SK-N-SH (cell line): ENCODE measurements around the gene PKN3. TPM values are rescaled to one million over a fixed set of nuclear protein-coding genes. Genes with fewer than 3 reads are reported as not detected.

ENCODE experiments used
- CTCF ChIA-PET: fragments of 300-600, 350-600 bp; formaldehyde crosslinking; extraction: SDS; loops from one replicate; lab custom pipeline; 2021; lab: Yijun Ruan, JAX
- POLR2A ChIA-PET: fragments of 350-600 bp; sonication (Branson Sonifier 250); formaldehyde crosslinking; extraction: SDS; loops from one replicate; lab custom pipeline; 2020; ENCODE audit warnings: antibody characterized with exemption, inconsistent platforms; lab: Yijun Ruan, JAX
- DNase-seq: peaks from one replicate; pipeline ENCODE4 v3.0.0; 2012
- H2AFZ ChIP-seq: fragments of 200-600 bp; sonication (generic); 2 replicates; pipeline ENCODE4 v1.8.1; 2016; ENCODE audit warnings: antibody characterized with exemption, mild to moderate bottlenecking, low read depth
- H3F3A ChIP-seq: fragments of 200-600 bp; sonication (generic); replicated peaks from 2 replicates; pipeline ENCODE3; 2016; ENCODE audit warnings: antibody characterized with exemption, mild to moderate bottlenecking; ENCODE audit not compliant: insufficient read depth
- H3K27ac ChIP-seq, 2 experiments: fragments of 200-500 bp in 1 of 2; fragments of 200-600 bp in 1 of 2; sonication (Bioruptor generic) in 1 of 2; sonication (generic), shearing (Covaris generic) in 1 of 2; 2 replicates each; pipeline versions ENCODE4 v1.5.1 to v1.6.1; 2014 to 2016; ENCODE audit warnings: low read depth in 2 of 2, inconsistent platforms in 1 of 2, low read length in 1 of 2, mild to moderate bottlenecking in 1 of 2, mixed read lengths in 1 of 2
- H3K27me3 ChIP-seq: fragments of 200-600 bp; sonication (generic), shearing (Covaris generic); 2 replicates; pipeline ENCODE4 v1.6.1; 2016; ENCODE audit warnings: mixed run types; ENCODE audit not compliant: insufficient read depth
- H3K36me3 ChIP-seq, 2 experiments: fragments of 200-500 bp in 1 of 2; fragments of 200-600 bp in 1 of 2; sonication (Bioruptor generic) in 1 of 2; sonication (generic) in 1 of 2; replicated peaks in 1 of 2; 2 replicates each; pipeline versions ENCODE3 to v1.5.1; 2014 to 2016; ENCODE audit warnings: low read length in 1 of 2, mild to moderate bottlenecking in 1 of 2; ENCODE audit not compliant: insufficient read depth in 2 of 2, control insufficient read depth in 1 of 2
- H3K4me1 ChIP-seq, 2 experiments: fragments of 200-500 bp in 1 of 2; fragments of 200-600 bp in 1 of 2; sonication (Bioruptor generic) in 1 of 2; sonication (generic), shearing (Covaris generic) in 1 of 2; 2 replicates each; pipeline versions ENCODE4 v1.5.1 to v1.6.1; 2014 to 2016; ENCODE audit warnings: low read depth in 1 of 2, low read length in 1 of 2, mixed run types in 1 of 2; ENCODE audit not compliant: insufficient read depth in 2 of 2, control insufficient read depth in 1 of 2
- H3K4me2 ChIP-seq: fragments of 200-600 bp; sonication (generic), shearing (Covaris generic); 2 replicates; pipeline ENCODE4 v1.6.1; 2017; ENCODE audit warnings: mixed run types
- H3K4me3 ChIP-seq, 2 experiments: fragments of 200-500 bp in 1 of 2; fragments of 200-600 bp in 1 of 2; sonication (Bioruptor generic) in 1 of 2; sonication (generic), shearing (Covaris generic) in 1 of 2; 2 replicates each; pipeline versions ENCODE4 v1.5.1 to v1.8.1; 2014 to 2016; ENCODE audit warnings: low read depth in 2 of 2, inconsistent platforms in 1 of 2, low read length in 1 of 2, mild to moderate bottlenecking in 1 of 2, mixed read lengths in 1 of 2, moderate library complexity in 1 of 2
- H3K79me2 ChIP-seq: fragments of 200-600 bp; sonication (generic); 2 replicates; pipeline ENCODE4 v1.8.1; 2017; ENCODE audit warnings: mild to moderate bottlenecking; ENCODE audit not compliant: insufficient read depth
- H3K9ac ChIP-seq: fragments of 200-600 bp; sonication (generic); 2 replicates; pipeline ENCODE4 v1.6.1; 2017; ENCODE audit warnings: mixed run types
- H3K9me2 ChIP-seq: fragments of 200-600 bp; sonication (generic); 2 replicates; pipeline ENCODE4 v1.6.1; 2017; ENCODE audit warnings: mixed run types
- H3K9me3 ChIP-seq: fragments of 200-600 bp; sonication (generic); 2 replicates; pipeline ENCODE4 v1.6.1; 2017; ENCODE audit warnings: mixed run types, mild to moderate bottlenecking, moderate library complexity
- H4K20me1 ChIP-seq: fragments of 200-600 bp; sonication (generic); 2 replicates; pipeline ENCODE4 v1.6.1; 2017; ENCODE audit warnings: mild to moderate bottlenecking, mixed run types; ENCODE audit not compliant: insufficient read depth
- ELF1 ChIP-seq: IDR thresholded peaks from 2 replicates; pipeline ENCODE4 v1.4.0; 2012
- FOXM1 ChIP-seq: IDR thresholded peaks from 2 replicates; pipeline ENCODE4 v1.4.0; 2012; ENCODE audit warnings: low read depth, mild to moderate bottlenecking
- GATA2 ChIP-seq: sonication (generic); formaldehyde crosslinking; IDR thresholded peaks from 2 replicates; pipeline ENCODE4 v1.5.0; 2020; ENCODE audit warnings: mild to moderate bottlenecking, missing genetic modification reagents
- JUND ChIP-seq: IDR thresholded peaks from 2 replicates; pipeline ENCODE4 v1.4.0; 2012
- MEF2A ChIP-seq: IDR thresholded peaks from 2 replicates; pipeline ENCODE4 v1.4.0; 2012; ENCODE audit warnings: low read depth, borderline replicate concordance
- MXI1 ChIP-seq: IDR thresholded peaks from 2 replicates; pipeline ENCODE4 v1.6.1; 2012; ENCODE audit warnings: mild to moderate bottlenecking, low read depth, low read length, improper control_type of control experiment
- NRF1 ChIP-seq: IDR thresholded peaks from 2 replicates; pipeline ENCODE4 v1.6.1; 2012; ENCODE audit warnings: low read depth, mild to moderate bottlenecking, low read length
- RAD21 ChIP-seq: IDR thresholded peaks from 2 replicates; pipeline ENCODE4 v1.6.1; 2012; ENCODE audit warnings: mild to moderate bottlenecking, low read length
- RFX5 ChIP-seq: IDR thresholded peaks from 2 replicates; pipeline ENCODE4 v1.6.1; 2012; ENCODE audit warnings: mild to moderate bottlenecking, improper control_type of control experiment, low read length
- SIN3A ChIP-seq: IDR thresholded peaks from 2 replicates; pipeline ENCODE4 v1.6.1; 2012; ENCODE audit warnings: low read depth, mild to moderate bottlenecking, low read length, moderate library complexity, borderline replicate concordance
- WGBS: methylation state at CpG from one replicate; pipeline ENCODE4 v1.1.6; 2017; ENCODE audit warnings: low lambda C conversion rate; 5-methylcytosine and 5-hydroxymethylcytosine counted together
- polyA plus RNA-seq, 3 experiments: library from polyadenylated mRNA; depleted of rRNA; stranded (reverse); fragments of >200 nt; gene quantifications; 2 replicates each; pipeline ENCODE4 v1.2.3, GENCODE V29; 2012
- TF ChIP-seq, protein P1 (sequence below): IDR thresholded peaks from 2 replicates; pipeline ENCODE4 v1.4.0; 2012; ENCODE audit warnings: low read depth
- TF ChIP-seq, protein P2 (sequence below): IDR thresholded peaks from 2 replicates; pipeline ENCODE4; 2012
- TF ChIP-seq, protein P3 (sequence below): fragments of 150-350 bp; IDR thresholded peaks from 2 replicates; pipeline ENCODE4 v1.6.1; 2016; ENCODE audit warnings: mild to moderate bottlenecking, low read depth, low read length
- TF ChIP-seq, protein P4 (sequence below): fragments of 200-600 bp; sonication (generic); IDR thresholded peaks from 2 replicates; pipeline ENCODE4 v1.6.1; 2017; ENCODE audit warnings: antibody characterized with exemption, mild to moderate bottlenecking, moderate library complexity
- TF ChIP-seq, protein P5 (sequence below): IDR thresholded peaks from 2 replicates; pipeline ENCODE4 v1.6.1; 2012; ENCODE audit warnings: mild to moderate bottlenecking, low read depth, low read length, moderate library complexity
- TF ChIP-seq, protein P6 (sequence below): IDR thresholded peaks from 2 replicates; pipeline ENCODE4 v1.4.0; 2012; ENCODE audit warnings: low read depth, borderline replicate concordance

PKN3 gene
- polyA plus RNA-seq, 1 of the 3 experiments (the other 2 are of a cell fraction): 7.8 TPM

DNA sequence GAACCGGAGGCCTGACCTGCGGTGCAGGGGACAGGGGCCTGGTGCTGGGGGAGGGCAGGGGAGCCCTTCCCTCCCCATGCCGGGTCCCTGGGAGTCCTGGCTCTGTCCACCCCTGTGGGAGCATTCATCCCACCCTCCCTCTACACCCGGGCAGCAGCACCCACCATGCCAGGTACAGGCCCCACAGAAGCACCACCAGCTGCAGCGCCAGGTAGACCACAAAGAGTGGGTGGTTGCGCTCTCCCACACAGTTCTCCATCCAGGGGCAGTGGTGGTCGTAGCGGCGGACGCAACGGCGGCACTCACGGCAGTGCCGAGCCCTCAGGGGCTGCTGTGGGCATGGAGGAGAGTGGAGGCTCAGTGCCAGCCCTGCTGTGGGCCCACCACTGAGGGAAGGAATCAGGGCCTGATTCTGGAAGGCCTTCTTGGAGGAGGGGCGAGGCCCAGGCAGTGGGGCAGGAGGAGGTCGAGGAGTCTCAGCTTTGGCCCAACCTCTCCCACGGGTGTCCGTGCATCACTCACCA lies 19.2 kb downstream of the PKN3 start:
- H4K20me1 ChIP-seq: no peaks in the 10 kb centered on the region
- H3K27me3 ChIP-seq: no peaks in the 10 kb centered on the region
- TF ChIP-seq, protein P1, sequence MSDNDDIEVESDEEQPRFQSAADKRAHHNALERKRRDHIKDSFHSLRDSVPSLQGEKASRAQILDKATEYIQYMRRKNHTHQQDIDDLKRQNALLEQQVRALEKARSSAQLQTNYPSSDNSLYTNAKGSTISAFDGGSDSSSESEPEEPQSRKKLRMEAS: no peak
- TF ChIP-seq, protein P2, sequence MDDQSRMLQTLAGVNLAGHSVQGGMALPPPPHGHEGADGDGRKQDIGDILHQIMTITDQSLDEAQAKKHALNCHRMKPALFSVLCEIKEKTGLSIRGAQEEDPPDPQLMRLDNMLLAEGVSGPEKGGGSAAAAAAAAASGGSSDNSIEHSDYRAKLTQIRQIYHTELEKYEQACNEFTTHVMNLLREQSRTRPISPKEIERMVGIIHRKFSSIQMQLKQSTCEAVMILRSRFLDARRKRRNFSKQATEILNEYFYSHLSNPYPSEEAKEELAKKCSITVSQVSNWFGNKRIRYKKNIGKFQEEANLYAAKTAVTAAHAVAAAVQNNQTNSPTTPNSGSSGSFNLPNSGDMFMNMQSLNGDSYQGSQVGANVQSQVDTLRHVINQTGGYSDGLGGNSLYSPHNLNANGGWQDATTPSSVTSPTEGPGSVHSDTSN: no peak
- H3K79me2 ChIP-seq: no peaks in the 10 kb centered on the region
- peaks cover 0 to 7% of the 10 kb centered on the region in 2 experiments for H3K36me3 ChIP-seq
- DNase-seq: peak; percentile 19
- no peak overlapping the region for H3K4me3 ChIP-seq
- no peaks in the 10 kb centered on the region for H3K9me2 ChIP-seq
- peaks cover 6% of the 10 kb centered on the region for H3F3A ChIP-seq
- CTCF ChIA-PET: interaction anchor here (2.7 kb wide), 1 partner anchor 19 kb away, joined by 8 read pairs; the partner anchor contains the start of gene PKN3
- H3K27ac ChIP-seq: no peak overlapping the region
- 90% methylated on average over 17 of the region's 18 CpGs for WGBS
- H3K4me2 ChIP-seq: no peak overlapping the region
- H3K9me3 ChIP-seq: no peaks in the 10 kb centered on the region
- no peak overlapping the region for H2AFZ ChIP-seq
- H3K4me1 ChIP-seq: peaks cover 0 to 14% of the 10 kb centered on the region in 2 experiments; a peak in 1 of 4 replicates
- H3K9ac ChIP-seq: no peak overlapping the region
- POLR2A ChIA-PET: no interaction called here

DNA sequence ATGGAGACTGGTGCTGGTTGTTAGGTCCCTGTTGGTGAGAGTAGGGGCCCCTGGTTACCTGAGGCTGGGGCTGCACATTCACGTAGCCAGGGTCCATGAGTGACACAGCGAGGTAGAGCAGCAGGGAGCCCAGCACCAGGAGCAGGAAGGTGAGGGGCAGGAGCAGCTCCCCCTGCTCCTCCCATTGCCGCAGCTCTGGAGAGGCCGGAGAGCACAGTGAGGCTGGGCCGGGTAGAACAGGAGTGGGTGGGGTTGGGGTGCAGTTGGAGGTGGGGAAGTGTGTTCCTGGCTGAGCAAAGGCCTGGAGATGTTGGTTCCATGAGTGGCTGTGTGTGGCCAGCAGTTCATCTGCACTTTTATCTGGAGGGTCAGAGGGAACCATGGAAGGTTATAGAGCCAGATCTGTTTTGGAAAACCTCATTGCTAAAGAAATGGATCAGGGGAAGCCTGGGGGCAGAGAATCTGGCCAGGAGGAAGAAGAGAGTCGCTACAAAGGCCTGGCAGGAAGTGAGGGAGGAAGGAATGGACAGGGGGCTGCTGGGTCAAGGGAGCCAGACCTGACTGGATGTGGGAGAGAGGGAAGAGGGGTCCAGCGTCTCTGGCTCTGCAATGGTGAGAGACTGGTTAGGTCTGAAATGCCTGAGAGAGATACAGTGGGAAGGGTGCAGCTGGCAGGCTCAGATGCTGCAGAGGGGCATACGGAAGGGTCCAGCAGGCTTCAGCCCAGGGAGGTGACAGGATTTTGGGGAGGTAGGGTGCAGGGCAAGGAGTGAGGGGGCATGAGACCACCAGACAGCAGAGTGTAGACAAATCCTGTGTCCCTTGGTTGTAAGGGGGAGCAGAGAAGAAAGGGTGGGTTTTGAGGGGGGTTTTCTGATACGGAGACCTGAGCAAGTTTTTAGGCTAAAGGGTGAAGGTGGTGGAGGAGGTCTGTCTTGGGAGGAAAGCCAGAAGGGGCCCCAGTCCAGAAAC lies 20.4 kb downstream of the PKN3 start:
- DNase-seq: no peak
- no peak overlapping the region for H2AFZ ChIP-seq
- H3K27me3 ChIP-seq: no peaks in the 10 kb centered on the region
- H3K4me2 ChIP-seq: peak overlapping the region; percentile 84
- H3K36me3 ChIP-seq: peaks cover 0 to 7% of the 10 kb centered on the region in 2 experiments
- peak overlapping the region; percentile 55; the same call in 1 of the 2 replicates for H3K9ac ChIP-seq
- peaks cover 6% of the 10 kb centered on the region for H3F3A ChIP-seq
- POLR2A ChIA-PET: no interaction called here
- no peaks in the 10 kb centered on the region for H4K20me1 ChIP-seq
- H3K9me3 ChIP-seq: no peaks in the 10 kb centered on the region
- no peaks in the 10 kb centered on the region for H3K9me2 ChIP-seq
- H3K4me3 ChIP-seq: peak overlapping the region; percentile 70 to 75; a peak in 1 of 4 replicates
- H3K79me2 ChIP-seq: no peaks in the 10 kb centered on the region
- H3K4me1 ChIP-seq: peaks cover 0 to 11% of the 10 kb centered on the region in 2 experiments; a peak in 1 of 4 replicates
- WGBS: 76% methylated on average over 9 of the region's 9 CpGs
- H3K27ac ChIP-seq: no peak overlapping the region
- CTCF ChIA-PET: interaction anchor here (1.9 to 2.7 kb wide), 2 partner anchors 20 to 21 kb away, joined by 8 to 12 read pairs; partner anchors contain the start of gene PKN3
- TF ChIP-seq JUND (no peak), ELF1 (no peak), RFX5 (no peak), SIN3A (no peak), GATA2 (no peak), MXI1 (no peak), FOXM1 (no peak), RAD21 (no peak), NRF1 (no peak), MEF2A (no peak)
- TF ChIP-seq, protein P3, sequence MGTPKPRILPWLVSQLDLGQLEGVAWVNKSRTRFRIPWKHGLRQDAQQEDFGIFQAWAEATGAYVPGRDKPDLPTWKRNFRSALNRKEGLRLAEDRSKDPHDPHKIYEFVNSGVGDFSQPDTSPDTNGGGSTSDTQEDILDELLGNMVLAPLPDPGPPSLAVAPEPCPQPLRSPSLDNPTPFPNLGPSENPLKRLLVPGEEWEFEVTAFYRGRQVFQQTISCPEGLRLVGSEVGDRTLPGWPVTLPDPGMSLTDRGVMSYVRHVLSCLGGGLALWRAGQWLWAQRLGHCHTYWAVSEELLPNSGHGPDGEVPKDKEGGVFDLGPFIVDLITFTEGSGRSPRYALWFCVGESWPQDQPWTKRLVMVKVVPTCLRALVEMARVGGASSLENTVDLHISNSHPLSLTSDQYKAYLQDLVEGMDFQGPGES: no peak
- TF ChIP-seq, protein P4, sequence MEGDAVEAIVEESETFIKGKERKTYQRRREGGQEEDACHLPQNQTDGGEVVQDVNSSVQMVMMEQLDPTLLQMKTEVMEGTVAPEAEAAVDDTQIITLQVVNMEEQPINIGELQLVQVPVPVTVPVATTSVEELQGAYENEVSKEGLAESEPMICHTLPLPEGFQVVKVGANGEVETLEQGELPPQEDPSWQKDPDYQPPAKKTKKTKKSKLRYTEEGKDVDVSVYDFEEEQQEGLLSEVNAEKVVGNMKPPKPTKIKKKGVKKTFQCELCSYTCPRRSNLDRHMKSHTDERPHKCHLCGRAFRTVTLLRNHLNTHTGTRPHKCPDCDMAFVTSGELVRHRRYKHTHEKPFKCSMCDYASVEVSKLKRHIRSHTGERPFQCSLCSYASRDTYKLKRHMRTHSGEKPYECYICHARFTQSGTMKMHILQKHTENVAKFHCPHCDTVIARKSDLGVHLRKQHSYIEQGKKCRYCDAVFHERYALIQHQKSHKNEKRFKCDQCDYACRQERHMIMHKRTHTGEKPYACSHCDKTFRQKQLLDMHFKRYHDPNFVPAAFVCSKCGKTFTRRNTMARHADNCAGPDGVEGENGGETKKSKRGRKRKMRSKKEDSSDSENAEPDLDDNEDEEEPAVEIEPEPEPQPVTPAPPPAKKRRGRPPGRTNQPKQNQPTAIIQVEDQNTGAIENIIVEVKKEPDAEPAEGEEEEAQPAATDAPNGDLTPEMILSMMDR: no peak
- TF ChIP-seq, protein P5, sequence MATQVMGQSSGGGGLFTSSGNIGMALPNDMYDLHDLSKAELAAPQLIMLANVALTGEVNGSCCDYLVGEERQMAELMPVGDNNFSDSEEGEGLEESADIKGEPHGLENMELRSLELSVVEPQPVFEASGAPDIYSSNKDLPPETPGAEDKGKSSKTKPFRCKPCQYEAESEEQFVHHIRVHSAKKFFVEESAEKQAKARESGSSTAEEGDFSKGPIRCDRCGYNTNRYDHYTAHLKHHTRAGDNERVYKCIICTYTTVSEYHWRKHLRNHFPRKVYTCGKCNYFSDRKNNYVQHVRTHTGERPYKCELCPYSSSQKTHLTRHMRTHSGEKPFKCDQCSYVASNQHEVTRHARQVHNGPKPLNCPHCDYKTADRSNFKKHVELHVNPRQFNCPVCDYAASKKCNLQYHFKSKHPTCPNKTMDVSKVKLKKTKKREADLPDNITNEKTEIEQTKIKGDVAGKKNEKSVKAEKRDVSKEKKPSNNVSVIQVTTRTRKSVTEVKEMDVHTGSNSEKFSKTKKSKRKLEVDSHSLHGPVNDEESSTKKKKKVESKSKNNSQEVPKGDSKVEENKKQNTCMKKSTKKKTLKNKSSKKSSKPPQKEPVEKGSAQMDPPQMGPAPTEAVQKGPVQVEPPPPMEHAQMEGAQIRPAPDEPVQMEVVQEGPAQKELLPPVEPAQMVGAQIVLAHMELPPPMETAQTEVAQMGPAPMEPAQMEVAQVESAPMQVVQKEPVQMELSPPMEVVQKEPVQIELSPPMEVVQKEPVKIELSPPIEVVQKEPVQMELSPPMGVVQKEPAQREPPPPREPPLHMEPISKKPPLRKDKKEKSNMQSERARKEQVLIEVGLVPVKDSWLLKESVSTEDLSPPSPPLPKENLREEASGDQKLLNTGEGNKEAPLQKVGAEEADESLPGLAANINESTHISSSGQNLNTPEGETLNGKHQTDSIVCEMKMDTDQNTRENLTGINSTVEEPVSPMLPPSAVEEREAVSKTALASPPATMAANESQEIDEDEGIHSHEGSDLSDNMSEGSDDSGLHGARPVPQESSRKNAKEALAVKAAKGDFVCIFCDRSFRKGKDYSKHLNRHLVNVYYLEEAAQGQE: no peak
- TF ChIP-seq, protein P6, sequence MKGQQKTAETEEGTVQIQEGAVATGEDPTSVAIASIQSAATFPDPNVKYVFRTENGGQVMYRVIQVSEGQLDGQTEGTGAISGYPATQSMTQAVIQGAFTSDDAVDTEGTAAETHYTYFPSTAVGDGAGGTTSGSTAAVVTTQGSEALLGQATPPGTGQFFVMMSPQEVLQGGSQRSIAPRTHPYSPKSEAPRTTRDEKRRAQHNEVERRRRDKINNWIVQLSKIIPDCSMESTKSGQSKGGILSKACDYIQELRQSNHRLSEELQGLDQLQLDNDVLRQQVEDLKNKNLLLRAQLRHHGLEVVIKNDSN: no peak
